ENCODE results near the gene RAD23A.

RAD23A gene

DNA sequence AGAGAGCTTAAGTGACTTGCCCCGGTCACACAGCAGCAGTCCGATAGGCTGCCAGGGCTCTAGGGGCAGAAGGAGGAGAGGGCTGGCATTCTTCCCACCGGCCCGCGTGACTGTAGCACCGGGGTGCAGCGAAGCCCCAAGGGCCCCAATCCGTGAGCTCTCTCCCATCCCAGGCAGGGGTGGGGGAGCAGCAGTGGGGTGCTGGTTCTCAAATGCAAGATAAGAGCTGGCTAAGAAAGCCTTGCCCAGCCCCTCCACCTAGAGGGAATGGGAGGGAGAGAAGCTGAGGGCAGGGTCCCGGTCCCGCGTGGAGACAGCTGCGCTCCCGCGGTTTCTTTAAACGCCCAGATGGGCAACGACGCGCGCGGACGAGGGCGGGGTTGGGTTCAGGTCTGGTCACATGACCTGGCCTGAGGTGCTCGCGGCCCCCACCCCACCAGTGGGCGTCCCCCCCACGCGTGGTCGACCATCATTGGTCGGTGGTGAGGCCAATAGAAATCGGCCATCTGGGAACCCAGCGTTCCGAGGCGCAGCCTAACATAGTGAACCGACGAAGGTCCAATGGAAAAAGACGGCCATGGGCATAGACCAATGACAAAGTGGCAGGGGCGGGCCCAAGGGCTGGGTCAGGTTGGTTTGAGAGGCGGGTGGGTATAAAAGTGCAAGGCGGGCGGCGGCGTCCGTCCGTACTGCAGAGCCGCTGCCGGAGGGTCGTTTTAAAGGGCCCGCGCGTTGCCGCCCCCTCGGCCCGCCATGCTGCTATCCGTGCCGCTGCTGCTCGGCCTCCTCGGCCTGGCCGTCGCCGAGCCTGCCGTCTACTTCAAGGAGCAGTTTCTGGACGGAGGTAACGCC, 7.5 kb upstream of the RAD23A start, which contains the start of gene CALR:
CALR (plus strand) TSS at position 683 of the 852 bp plus-strand sequence; CDS start at position 754, 71 bp downstream.
- TF ChIP-seq, protein P1, sequence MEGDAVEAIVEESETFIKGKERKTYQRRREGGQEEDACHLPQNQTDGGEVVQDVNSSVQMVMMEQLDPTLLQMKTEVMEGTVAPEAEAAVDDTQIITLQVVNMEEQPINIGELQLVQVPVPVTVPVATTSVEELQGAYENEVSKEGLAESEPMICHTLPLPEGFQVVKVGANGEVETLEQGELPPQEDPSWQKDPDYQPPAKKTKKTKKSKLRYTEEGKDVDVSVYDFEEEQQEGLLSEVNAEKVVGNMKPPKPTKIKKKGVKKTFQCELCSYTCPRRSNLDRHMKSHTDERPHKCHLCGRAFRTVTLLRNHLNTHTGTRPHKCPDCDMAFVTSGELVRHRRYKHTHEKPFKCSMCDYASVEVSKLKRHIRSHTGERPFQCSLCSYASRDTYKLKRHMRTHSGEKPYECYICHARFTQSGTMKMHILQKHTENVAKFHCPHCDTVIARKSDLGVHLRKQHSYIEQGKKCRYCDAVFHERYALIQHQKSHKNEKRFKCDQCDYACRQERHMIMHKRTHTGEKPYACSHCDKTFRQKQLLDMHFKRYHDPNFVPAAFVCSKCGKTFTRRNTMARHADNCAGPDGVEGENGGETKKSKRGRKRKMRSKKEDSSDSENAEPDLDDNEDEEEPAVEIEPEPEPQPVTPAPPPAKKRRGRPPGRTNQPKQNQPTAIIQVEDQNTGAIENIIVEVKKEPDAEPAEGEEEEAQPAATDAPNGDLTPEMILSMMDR (IDR thresholded peaks at IDR 0.05; ENCODE audit: low read depth, low read length, missing control alignments): no peak
- peak; percentile 99 for DNase-seq (ENCODE audit: low read depth)
- H3K4me3 ChIP-seq (ENCODE audit: low read depth, low read length): peak within 1 kb of the TSS; percentile 81

DNA sequence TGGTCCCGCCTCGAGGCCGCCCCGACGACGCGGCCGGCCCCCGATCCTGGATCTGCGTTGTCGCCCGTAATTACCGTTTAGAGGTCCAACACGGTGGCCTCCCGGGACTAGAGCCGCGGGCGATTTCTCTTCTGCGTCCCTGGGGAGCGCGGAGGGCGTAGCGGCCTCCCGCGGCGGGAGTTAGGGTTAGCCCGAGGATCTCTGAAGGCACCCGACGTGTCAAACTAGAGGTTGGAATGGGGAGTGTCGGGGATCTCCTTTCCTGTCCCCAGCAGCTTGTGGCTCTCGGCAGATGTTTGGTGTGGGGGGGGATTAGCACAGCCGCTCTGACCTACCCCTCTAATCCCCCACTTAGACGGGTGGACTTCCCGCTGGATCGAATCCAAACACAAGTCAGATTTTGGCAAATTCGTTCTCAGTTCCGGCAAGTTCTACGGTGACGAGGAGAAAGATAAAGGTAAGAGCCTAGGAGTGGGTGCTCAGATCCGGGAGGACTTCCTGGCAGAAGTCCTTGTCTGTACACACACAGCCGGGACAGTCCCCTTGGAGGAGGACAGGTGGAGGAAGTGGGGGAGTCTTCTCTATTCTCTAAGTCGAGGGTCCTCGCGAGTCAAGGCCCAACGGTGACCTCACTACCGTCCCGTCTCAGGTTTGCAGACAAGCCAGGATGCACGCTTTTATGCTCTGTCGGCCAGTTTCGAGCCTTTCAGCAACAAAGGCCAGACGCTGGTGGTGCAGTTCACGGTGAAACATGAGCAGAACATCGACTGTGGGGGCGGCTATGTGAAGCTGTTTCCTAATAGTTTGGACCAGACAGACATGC, 6.7 kb upstream of the RAD23A start:
- H3K4me3 ChIP-seq (ENCODE audit: low read depth, low read length): peak overlapping the region; percentile 81
- TF ChIP-seq, protein P1 (IDR thresholded peaks at IDR 0.05; ENCODE audit: low read depth, low read length, missing control alignments): no peak
- no peak for DNase-seq (ENCODE audit: low read depth)

DNA sequence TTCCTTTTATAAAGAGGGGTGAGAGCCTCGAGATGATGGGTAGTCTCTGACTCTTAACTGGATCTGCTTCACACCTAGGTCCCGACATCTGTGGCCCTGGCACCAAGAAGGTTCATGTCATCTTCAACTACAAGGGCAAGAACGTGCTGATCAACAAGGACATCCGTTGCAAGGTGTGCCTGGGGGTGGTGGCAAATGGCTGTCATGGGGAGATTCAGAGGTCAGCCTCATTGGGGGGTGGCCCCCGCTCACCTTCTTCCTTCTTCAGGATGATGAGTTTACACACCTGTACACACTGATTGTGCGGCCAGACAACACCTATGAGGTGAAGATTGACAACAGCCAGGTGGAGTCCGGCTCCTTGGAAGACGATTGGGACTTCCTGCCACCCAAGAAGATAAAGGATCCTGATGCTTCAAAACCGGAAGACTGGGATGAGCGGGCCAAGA, 5.7 kb upstream of the RAD23A start:
- no peak for DNase-seq (ENCODE audit: low read depth)
- TF ChIP-seq, protein P1 (IDR thresholded peaks at IDR 0.05; ENCODE audit: low read depth, low read length, missing control alignments): no peak
- H3K4me3 ChIP-seq (ENCODE audit: low read depth, low read length): peak overlapping the region; percentile 81

DNA sequence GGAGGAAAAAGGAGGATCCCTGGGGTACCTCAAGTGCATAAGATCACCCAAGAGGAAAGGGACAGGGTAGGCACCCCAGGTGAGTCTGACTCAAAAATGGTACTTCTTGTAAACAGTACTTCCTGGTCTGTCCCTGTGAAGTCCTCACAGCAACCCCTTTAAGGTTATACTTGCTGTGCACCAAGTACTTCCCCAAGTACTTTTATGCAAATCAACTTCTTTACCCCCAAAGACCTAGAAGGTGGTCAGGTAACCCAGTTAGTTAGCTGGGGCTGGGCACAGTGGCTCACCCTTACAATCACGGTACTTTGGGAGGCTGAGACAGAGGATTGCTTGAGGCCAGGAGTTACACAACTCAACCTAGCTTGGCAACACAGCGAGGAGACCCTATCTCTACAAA, 4.8 kb upstream of the RAD23A start:
- no peak for DNase-seq (ENCODE audit: low read depth)
- peak overlapping the region; percentile 81 for H3K4me3 ChIP-seq (ENCODE audit: low read depth, low read length)
- TF ChIP-seq, protein P1 (IDR thresholded peaks at IDR 0.05; ENCODE audit: low read depth, low read length, missing control alignments): no peak

DNA sequence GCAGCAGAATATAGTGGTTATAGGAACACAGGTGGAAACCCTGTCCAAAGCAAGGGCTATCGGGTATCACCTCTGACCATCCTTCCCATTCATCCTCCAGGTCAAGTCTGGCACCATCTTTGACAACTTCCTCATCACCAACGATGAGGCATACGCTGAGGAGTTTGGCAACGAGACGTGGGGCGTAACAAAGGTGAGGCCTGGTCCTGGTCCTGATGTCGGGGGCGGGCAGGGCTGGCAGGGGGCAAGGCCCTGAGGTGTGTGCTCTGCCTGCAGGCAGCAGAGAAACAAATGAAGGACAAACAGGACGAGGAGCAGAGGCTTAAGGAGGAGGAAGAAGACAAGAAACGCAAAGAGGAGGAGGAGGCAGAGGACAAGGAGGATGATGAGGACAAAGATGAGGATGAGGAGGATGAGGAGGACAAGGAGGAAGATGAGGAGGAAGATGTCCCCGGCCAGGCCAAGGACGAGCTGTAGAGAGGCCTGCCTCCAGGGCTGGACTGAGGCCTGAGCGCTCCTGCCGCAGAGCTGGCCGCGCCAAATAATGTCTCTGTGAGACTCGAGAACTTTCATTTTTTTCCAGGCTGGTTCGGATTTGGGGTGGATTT, 2.1 kb upstream of the RAD23A start:
- no peak for DNase-seq (ENCODE audit: low read depth)
- TF ChIP-seq, protein P1 (IDR thresholded peaks at IDR 0.05; ENCODE audit: low read depth, low read length, missing control alignments): no peak
- peak overlapping the region; percentile 3 for H3K4me3 ChIP-seq (ENCODE audit: low read depth, low read length)

DNA sequence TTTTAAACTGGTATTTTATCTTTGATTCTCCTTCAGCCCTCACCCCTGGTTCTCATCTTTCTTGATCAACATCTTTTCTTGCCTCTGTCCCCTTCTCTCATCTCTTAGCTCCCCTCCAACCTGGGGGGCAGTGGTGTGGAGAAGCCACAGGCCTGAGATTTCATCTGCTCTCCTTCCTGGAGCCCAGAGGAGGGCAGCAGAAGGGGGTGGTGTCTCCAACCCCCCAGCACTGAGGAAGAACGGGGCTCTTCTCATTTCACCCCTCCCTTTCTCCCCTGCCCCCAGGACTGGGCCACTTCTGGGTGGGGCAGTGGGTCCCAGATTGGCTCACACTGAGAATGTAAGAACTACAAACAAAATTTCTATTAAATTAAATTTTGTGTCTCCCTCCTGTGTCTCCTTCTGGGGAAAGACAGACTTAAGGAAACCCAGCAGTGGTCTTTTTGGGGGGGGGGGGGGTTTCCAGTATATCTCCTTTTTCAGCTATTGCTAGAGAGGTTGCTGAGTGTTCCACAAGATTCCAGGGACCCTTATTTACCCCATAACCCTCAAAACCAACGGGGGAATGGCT, 1.5 kb upstream of the RAD23A start:
- TF ChIP-seq, protein P1 (IDR thresholded peaks at IDR 0.05; ENCODE audit: low read depth, low read length, missing control alignments): no peak
- no peak for DNase-seq (ENCODE audit: low read depth)
- H3K4me3 ChIP-seq (ENCODE audit: low read depth, low read length): peak overlapping the region; percentile 24; the same call in 1 of the 2 replicates
